B cell (primary cell): ENCODE measurements around the gene JAKMIP2. TPM values are rescaled to one million over a fixed set of nuclear protein-coding genes. Genes with fewer than 3 reads are reported as not detected.

Experiments
- ATAC-seq: fragments of 200-7000 bp; cut with Tn5 transposase; one replicate; pipeline ENCODE4 v1.10.0; 2021; ENCODE audit warnings: low read depth, mild to moderate bottlenecking, moderate number of reproducible peaks, moderate library complexity
- CTCF ChIA-PET: fragments of 350-600 bp; sonication (Branson Sonifier 250); formaldehyde crosslinking; loops from one replicate; lab custom pipeline; 2021; ENCODE audit warnings: antibody characterized with exemption, inconsistent platforms; lab: Charles Lee
- POLR2A ChIA-PET: fragments of 350-600 bp; sonication (Branson Sonifier 250); formaldehyde crosslinking; loops from one replicate; lab custom pipeline; 2021; ENCODE audit warnings: antibody characterized with exemption; lab: Charles Lee
- DNase-seq: peaks from one replicate; pipeline ENCODE4 v3.0.0; 2013
- H2AFZ ChIP-seq: 2 replicates; pipeline ENCODE4 v1.6.1; 2012; ENCODE audit warnings: mild to moderate bottlenecking, low read depth, low read length; ENCODE audit not compliant: insufficient read depth, poor library complexity, severe bottlenecking
- H3K27ac ChIP-seq, 2 donors: 1 replicate in 1 of 2; 2 replicates in 1 of 2; pipeline ENCODE4 v1.5.1; 2012 to 2013; ENCODE audit warnings: low read length in 2 of 2, mild to moderate bottlenecking in 2 of 2, moderate library complexity in 1 of 2
- H3K27me3 ChIP-seq, 4 experiments: fragments of 200-600 bp in 1 of 4; sonication (generic) in 1 of 4; replicated peaks in 1 of 4; 1 replicate in 2 of 4; 2 replicates in 2 of 4; pipeline versions ENCODE4 v1.6.1 to v1.7.0; 2013 to 2016; ENCODE audit warnings: low read length in 3 of 4, mild to moderate bottlenecking in 2 of 4, mixed read lengths in 1 of 4, moderate library complexity in 1 of 4; ENCODE audit not compliant: insufficient read depth in 4 of 4, control insufficient read depth in 3 of 4; ENCODE audit errors: control extremely low read depth in 1 of 4
- H3K36me3 ChIP-seq, 2 experiments: replicated peaks in 1 of 2; 1 replicate in 1 of 2; 2 replicates in 1 of 2; pipeline versions ENCODE4 v1.6.1 to v1.7.1; 2013; ENCODE audit warnings: low read length in 1 of 2; ENCODE audit not compliant: insufficient read depth in 2 of 2, control insufficient read depth in 1 of 2; ENCODE audit errors: control extremely low read depth in 1 of 2, extremely low read depth in 1 of 2
- H3K4me1 ChIP-seq, 2 donors: fragments of 200-600 bp in 1 of 2; sonication (generic) in 1 of 2; 1 replicate in 1 of 2; 2 replicates in 1 of 2; pipeline versions ENCODE4 v1.5.1 to v1.6.1; 2013 to 2017; ENCODE audit warnings: low read length in 2 of 2; ENCODE audit not compliant: control insufficient read depth in 2 of 2, insufficient read depth in 2 of 2
- H3K4me2 ChIP-seq: replicated peaks from 2 replicates; pipeline ENCODE3; 2012; ENCODE audit warnings: mild to moderate bottlenecking, low read depth, low read length; ENCODE audit not compliant: poor library complexity, severe bottlenecking
- H3K4me3 ChIP-seq, 5 experiments: fragments of 200-600 bp in 1 of 5; sonication (generic) in 1 of 5; 1 replicate in 3 of 5; 2 replicates in 2 of 5; pipeline versions ENCODE4 v1.5.1 to v1.7.0; 2011 to 2016; ENCODE audit warnings: low read length in 4 of 5, mild to moderate bottlenecking in 4 of 5, low read depth in 2 of 5, control low read depth in 1 of 5, moderate library complexity in 1 of 5; ENCODE audit not compliant: insufficient read depth in 1 of 5; ENCODE audit errors: control extremely low read depth in 1 of 5, extremely low read depth in 1 of 5
- H3K79me2 ChIP-seq: fragments of 200-600 bp; sonication (generic); one replicate; pipeline ENCODE4 v1.6.0; 2016; ENCODE audit warnings: low read length; ENCODE audit not compliant: control insufficient read depth, insufficient read depth
- H3K9ac ChIP-seq: fragments of 200-600 bp; sonication (generic); 2 replicates; pipeline ENCODE4 v1.6.1; 2017; ENCODE audit warnings: mild to moderate bottlenecking, low read length, moderate library complexity
- H3K9me3 ChIP-seq, 3 donors: one replicate each; pipeline versions ENCODE4 v1.6.1 to v1.7.1; 2013; ENCODE audit warnings: low read length in 2 of 3; ENCODE audit not compliant: control insufficient read depth in 2 of 3, insufficient read depth in 1 of 3; ENCODE audit errors: control extremely low read depth in 1 of 3
- H4K20me1 ChIP-seq: 2 replicates; pipeline ENCODE4 v1.6.0; 2012; ENCODE audit warnings: mild to moderate bottlenecking, low read length; ENCODE audit not compliant: insufficient read depth, control insufficient read depth, poor library complexity, severe bottlenecking
- H3K27ac Mint-ChIP-seq: one replicate; pipeline ENCODE4 v1.8.0; 2021; ENCODE audit warnings: mixed read lengths
- H3K27me3 Mint-ChIP-seq: one replicate; pipeline ENCODE4 v1.8.0; 2021; ENCODE audit warnings: mixed read lengths
- H3K4me1 Mint-ChIP-seq: one replicate; pipeline ENCODE4 v1.8.0; 2021; ENCODE audit warnings: mixed read lengths
- H3K4me3 Mint-ChIP-seq: one replicate; pipeline ENCODE4 v1.8.0; 2021; ENCODE audit warnings: mixed read lengths
- H3K9me3 Mint-ChIP-seq: one replicate; pipeline ENCODE4 v1.8.0; 2022; ENCODE audit warnings: mixed read lengths; ENCODE audit not compliant: insufficient read depth
- CTCF ChIP-seq: fragments of 200-600 bp; IDR thresholded peaks from one replicate; pipeline ENCODE4 v1.8.0; 2022; ENCODE audit warnings: antibody characterized with exemption, mild to moderate bottlenecking
- EZH2 ChIP-seq: IDR thresholded peaks from 2 replicates; pipeline ENCODE4 v1.6.1; 2012; ENCODE audit warnings: borderline replicate concordance, low read depth, mild to moderate bottlenecking, moderate library complexity, low read length; ENCODE audit not compliant: insufficient read depth, poor library complexity, severe bottlenecking
- WGBS: methylation state at CpG from one replicate; pipeline ENCODE4 v1.1.5; 2013; ENCODE audit warnings: missing lambda C conversion rate; ENCODE audit not compliant: insufficient coverage; 5-methylcytosine and 5-hydroxymethylcytosine counted together
- intact Hi-C: fragments of 100-400 bp; cut with micrococcal nuclease; formaldehyde crosslinking; loops from one replicate; pipeline ENCODE4 v1.10.0; 2022
- polyA plus RNA-seq: library from polyadenylated mRNA; depleted of rRNA; stranded (reverse); fragments of >200 nt; gene quantifications from 2 replicates; pipeline ENCODE4 v1.2.3, GENCODE V29; 2012
- total RNA-seq, 2 donors: library from RNA; stranded (reverse); fragments of 120-200 nt in 1 of 2; gene quantifications; 1 replicate in 1 of 2; 2 replicates in 1 of 2; pipeline versions ENCODE4 v1.2.3 to v1.2.4, GENCODE V29; 2013 to 2022

JAKMIP2 gene
- total and polyA plus RNA-seq, 2 donors (not counting 1 experiment from before 2014, with no cell fraction given), result 0.24 to 4.1 TPM

- TF ChIP-seq CTCF (no peak), EZH2 (no peak)
- 60% methylated on average over 1 of the region's 1 CpG for WGBS
- no peaks in the 10 kb centered on the region for H3K9me3 Mint-ChIP-seq
Observed at GRCh38 chr5:147759441-147759840, 23.1 kb downstream of the JAKMIP2 start.

GRCh38 chr5:147756566-147756965 lies 26.0 kb downstream of the JAKMIP2 start:
- intact Hi-C loops, result no loop called here
- DNase-seq (no peak), ATAC-seq (no peak)
- Histone ChIP-seq H3K4me2 (no peak overlapping the region), H2AFZ (no peak overlapping the region), H3K9ac (no peak overlapping the region), H3K4me1 (no peaks in the 10 kb centered on the region), H3K9me3 (no peaks in the 10 kb centered on the region), H3K27ac (no peak overlapping the region), H3K27me3 (no peaks in the 10 kb centered on the region), H3K4me3 (no peak overlapping the region), H4K20me1 (no peaks in the 10 kb centered on the region), H3K36me3 (peaks cover 0 to 1% of the 10 kb centered on the region in 2 experiments), H3K79me2 (no peaks in the 10 kb centered on the region)
- CTCF ChIA-PET, result no interaction called here
- no peaks in the 10 kb centered on the region for H3K27me3 Mint-ChIP-seq
- no peak overlapping the region for H3K27ac Mint-ChIP-seq
- no peaks in the 10 kb centered on the region for H3K9me3 Mint-ChIP-seq
- no peak for TF ChIP-seq EZH2
- TF ChIP-seq CTCF, result no peak
- no peak overlapping the region for H3K4me3 Mint-ChIP-seq
- POLR2A ChIA-PET, result no interaction called here
- H3K4me1 Mint-ChIP-seq, result no peaks in the 10 kb centered on the region

More at GRCh38 chr5:147759441-147759840, 23.1 kb downstream of the JAKMIP2 start:
- Histone ChIP-seq H3K36me3 (no peaks in the 10 kb centered on the region), H2AFZ (no peak overlapping the region), H3K4me3 (no peak overlapping the region), H3K27me3 (no peaks in the 10 kb centered on the region), H3K27ac (no peak overlapping the region), H3K79me2 (no peaks in the 10 kb centered on the region), H3K4me2 (no peak overlapping the region), H4K20me1 (no peaks in the 10 kb centered on the region), H3K9ac (no peak overlapping the region), H3K4me1 (no peaks in the 10 kb centered on the region), H3K9me3 (no peaks in the 10 kb centered on the region)
- H3K27me3 Mint-ChIP-seq, result no peaks in the 10 kb centered on the region
- ATAC-seq (no peak), DNase-seq (no peak)
- CTCF ChIA-PET, result interaction anchor here (1.4 kb wide), 1 partner anchor 11 kb away, joined by 3 read pairs; no protein-coding TSS in a partner anchor
- no peak overlapping the region for H3K27ac Mint-ChIP-seq
- POLR2A ChIA-PET, result no interaction called here
- no peak overlapping the region for H3K4me3 Mint-ChIP-seq
- intact Hi-C loops, result no loop called here
- no peaks in the 10 kb centered on the region for H3K4me1 Mint-ChIP-seq
